EL (cell line): ENCODE results near the gene SYVN1.
"Not testable (repeated sequence)": the region's sequence is repeated elsewhere in the genome, so short reads cannot be mapped to it uniquely, and the experiment has no call there.

ENCODE experiments used
- DNase-seq: peaks from one replicate; pipeline ENCODE4 v3.0.0-alpha.2; 2016

Gene SYVN1

GRCh38 chr11:65126624-65127274 is 7.6 kb downstream of the SYVN1 start:
- no peak for DNase-seq

GRCh38 chr11:65125197-65126056 is 8.9 kb downstream of the SYVN1 start:
- no peak for DNase-seq

- DNase-seq = no peak
Measured at GRCh38 chr11:65124480-65125196, 9.7 kb downstream of the SYVN1 start.

GRCh38 chr11:65121865-65122696 is 12.2 kb downstream of the SYVN1 start, which contains the start of the genes FAU and MRPL49:
Gene FAU (minus strand): TSS chr11:65122134. CDS start chr11:65121813, 321 bp downstream.
Gene MRPL49 (plus strand): TSS chr11:65122321. CDS start chr11:65122347, 26 bp downstream.
- DNase-seq = peak; percentile 97

- no peak for DNase-seq
Measured at GRCh38 chr11:65121447-65121864, 12.9 kb downstream of the SYVN1 start.

- no peak for DNase-seq
Measured at GRCh38 chr11:65120831-65121230, 13.5 kb downstream of the SYVN1 start.

GRCh38 chr11:65119670-65119995 is 14.7 kb downstream of the SYVN1 start:
- DNase-seq = no peak

- DNase-seq = not testable (repeated sequence)
Measured at GRCh38 chr11:65118891-65119669, 15.2 kb downstream of the SYVN1 start.

GRCh38 chr11:65118097-65118837 is 16.1 kb downstream of the SYVN1 start:
- no peak for DNase-seq

- DNase-seq = peak; percentile 98
Measured at GRCh38 chr11:65117206-65118096, 16.9 kb downstream of the SYVN1 start, which contains the start of gene ZNHIT2. Gene ZNHIT2 (minus strand): TSS chr11:65117701. CDS start chr11:65117653, 48 bp downstream.

GRCh38 chr11:65116370-65117205 is 17.7 kb downstream of the SYVN1 start:
- DNase-seq = peak; percentile 61

GRCh38 chr11:65115361-65116082 is 18.8 kb downstream of the SYVN1 start:
- DNase-seq = no peak

GRCh38 chr11:65114538-65115171 is 19.7 kb downstream of the SYVN1 start:
- no peak for DNase-seq

- DNase-seq = no peak
Measured at GRCh38 chr11:65113839-65114238, 20.5 kb downstream of the SYVN1 start.

GRCh38 chr11:65113361-65113756 is 21.0 kb downstream of the SYVN1 start:
- DNase-seq = no peak

GRCh38 chr11:65112546-65113360 is 21.6 kb downstream of the SYVN1 start:
- peak; percentile 42 for DNase-seq
